Liver (tissue), 9 donors: Measurements from ENCODE around the gene STXBP6. TPM values are rescaled to one million over a fixed set of nuclear protein-coding genes. Genes with fewer than 3 reads are reported as not detected.

ENCODE experiments used
- DNase-seq: peaks from one replicate; pipeline ENCODE4 v3.0.0-alpha.2; 2017; ENCODE audit warnings: low spot score
- H3K27ac ChIP-seq, 2 donors: one replicate each; pipeline ENCODE4 v1.7.0; 2013; ENCODE audit warnings: inconsistent platforms in 2 of 2, low read length in 2 of 2, control low read depth in 1 of 2, low read depth in 1 of 2, mild to moderate bottlenecking in 1 of 2
- H3K27me3 ChIP-seq, 4 donors: one replicate each; pipeline versions ENCODE4 v1.6.1 to v1.7.0; 2013; ENCODE audit warnings: low read length in 3 of 4, inconsistent platforms in 1 of 4, mild to moderate bottlenecking in 1 of 4, moderate library complexity in 1 of 4; ENCODE audit not compliant: control insufficient read depth in 4 of 4, insufficient read depth in 4 of 4
- H3K36me3 ChIP-seq, 4 donors: one replicate each; pipeline versions ENCODE4 v1.6.1 to v1.7.0; 2013; ENCODE audit warnings: low read length in 3 of 4, mild to moderate bottlenecking in 3 of 4, low read depth in 1 of 4, moderate library complexity in 1 of 4; ENCODE audit not compliant: control insufficient read depth in 4 of 4, insufficient read depth in 3 of 4
- H3K4me1 ChIP-seq, 4 donors: one replicate each; pipeline versions ENCODE4 v1.6.1 to v1.7.0; 2013; ENCODE audit warnings: low read length in 3 of 4, mild to moderate bottlenecking in 3 of 4, moderate library complexity in 1 of 4; ENCODE audit not compliant: control insufficient read depth in 4 of 4, insufficient read depth in 4 of 4
- H3K4me3 ChIP-seq, 3 donors: one replicate each; pipeline versions ENCODE4 v1.6.1 to v1.7.0; 2013; ENCODE audit warnings: low read length in 3 of 3, control low read depth in 1 of 3, low read depth in 1 of 3, mild to moderate bottlenecking in 1 of 3
- H3K9ac ChIP-seq, 2 donors: one replicate each; pipeline ENCODE4 v1.7.0; 2013; ENCODE audit warnings: low read length in 2 of 2, mild to moderate bottlenecking in 2 of 2, moderate library complexity in 2 of 2, control low read depth in 1 of 2, low read depth in 1 of 2
- H3K9me3 ChIP-seq, 4 donors: one replicate each; pipeline versions ENCODE4 v1.6.1 to v1.7.0; 2013; ENCODE audit warnings: low read length in 3 of 4; ENCODE audit not compliant: control insufficient read depth in 4 of 4
- FOXA1 ChIP-seq: IDR thresholded peaks from 2 replicates; pipeline ENCODE4 v1.6.1; 2016; ENCODE audit warnings: antibody characterized with exemption
- GABPA ChIP-seq, 2 donors: IDR thresholded peaks in 1 of 2; conservative IDR thresholded peaks in 1 of 2; 2 replicates each; pipeline ENCODE4 v1.6.1; 2016; ENCODE audit warnings: antibody characterized with exemption in 2 of 2, mild to moderate bottlenecking in 1 of 2, moderate library complexity in 1 of 2
- HNF4A ChIP-seq, 2 donors: conservative IDR thresholded peaks; 2 replicates each; pipeline ENCODE4 v1.6.1; 2016; ENCODE audit warnings: antibody characterized with exemption in 2 of 2, mild to moderate bottlenecking in 2 of 2
- HNF4G ChIP-seq: IDR thresholded peaks from 2 replicates; pipeline ENCODE4 v1.6.1; 2016; ENCODE audit warnings: antibody characterized with exemption
- MAX ChIP-seq: IDR thresholded peaks from 2 replicates; pipeline ENCODE4 v1.6.1; 2016; ENCODE audit warnings: antibody characterized with exemption
- REST ChIP-seq: IDR thresholded peaks from 2 replicates; pipeline ENCODE4 v1.6.1; 2016; ENCODE audit warnings: antibody characterized with exemption, mild to moderate bottlenecking
- RXRA ChIP-seq, 2 donors: IDR thresholded peaks; 2 replicates each; pipeline ENCODE4 v1.6.1; 2017 to 2018; ENCODE audit warnings: antibody characterized with exemption in 2 of 2, mild to moderate bottlenecking in 1 of 2
- SP1 ChIP-seq: IDR thresholded peaks from 2 replicates; pipeline ENCODE4 v1.6.1; 2018; ENCODE audit warnings: antibody characterized with exemption, mild to moderate bottlenecking
- TAF1 ChIP-seq: conservative IDR thresholded peaks from 2 replicates; pipeline ENCODE4 v1.6.1; 2016; ENCODE audit warnings: antibody characterized with exemption, mild to moderate bottlenecking
- YY1 ChIP-seq: IDR thresholded peaks from 2 replicates; pipeline ENCODE4 v1.6.1; 2016; ENCODE audit warnings: antibody characterized with exemption, mild to moderate bottlenecking
- WGBS: extraction: QIAGEN DNeasy Blood & Tissue Kit; methylation state at CpG from one replicate; pipeline ENCODE4 v1.1.7; 2013; 5-methylcytosine and 5-hydroxymethylcytosine counted together
- polyA plus RNA-seq, 2 donors: library from polyadenylated mRNA; stranded (reverse) in 1 of 2; unstranded in 1 of 2; fragments of 200-250 nt in 1 of 2; fragments of >200 nt in 1 of 2; fragmentation: Nextera tagmentation in 1 of 2; extraction: Ambion mirVana in 1 of 2; gene quantifications; one replicate each; pipeline versions ENCODE4 v1.2.1 to v1.2.3, GENCODE V29; 2013 to 2015
- total RNA-seq, 2 donors: library from RNA; depleted of rRNA; stranded (reverse); fragments of >200 nt; gene quantifications; one replicate each; pipeline ENCODE4 v1.2.3, GENCODE V29; 2014
- TF ChIP-seq, protein P1 (sequence below): IDR thresholded peaks from 2 replicates; pipeline ENCODE4 v1.6.1; 2016; ENCODE audit warnings: antibody characterized with exemption
- TF ChIP-seq, protein P2 (sequence below): fragments of 150-350 bp; IDR thresholded peaks from 2 replicates; pipeline ENCODE4 v1.5.1; 2017; ENCODE audit warnings: improper control_type of control experiment, low read depth, low read length; ENCODE audit not compliant: missing input control
- donor health status: healthy.
- donor health status: healthy.
- donor health status: healthy.
- donor health status: healthy.
- donor health status: healthy.

STXBP6 gene
- total and polyA plus RNA-seq, 4 donors = 1.4 to 3.8 (median 1.8) TPM

DNA sequence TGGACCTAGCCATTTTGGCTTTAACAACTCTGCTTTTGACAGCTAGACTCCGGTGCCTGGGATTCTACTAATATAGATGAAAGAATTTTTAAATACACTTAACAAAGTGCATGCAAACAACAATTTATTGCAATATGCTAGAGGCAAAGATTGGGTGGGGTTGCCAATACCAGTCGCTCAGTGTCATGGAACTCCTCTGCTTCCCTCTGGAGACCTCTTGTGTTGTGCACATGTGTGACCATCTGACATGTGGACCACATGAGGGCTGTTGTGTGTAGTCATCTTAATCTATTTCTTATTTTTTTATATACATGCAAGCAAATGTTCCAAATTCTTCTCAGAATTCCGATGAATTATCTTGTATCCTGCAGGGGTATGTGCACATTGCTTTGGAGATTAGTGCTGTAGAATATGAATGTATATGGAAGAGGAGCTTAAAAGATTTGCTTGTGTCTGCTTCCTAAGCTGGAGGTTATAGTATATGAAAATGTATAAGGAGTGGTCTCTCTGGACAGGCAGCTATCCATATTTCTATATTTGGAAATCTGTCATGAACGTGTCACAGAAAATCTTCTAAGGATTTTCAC lies 24.2 kb upstream of the STXBP6 start:
- Histone ChIP-seq H3K27ac (no peak overlapping the region), H3K4me3 (no peak overlapping the region), H3K4me1 (no peaks in the 10 kb centered on the region), H3K9me3 (no peaks in the 10 kb centered on the region), H3K27me3 (peaks cover 0 to 7% (median 0%) of the 10 kb centered on the region in 4 donors), H3K36me3 (no peaks in the 10 kb centered on the region), H3K9ac (no peak overlapping the region)
- WGBS = 78% methylated on average over 4 of the region's 4 CpGs
- DNase-seq = no peak
- no peak for TF ChIP-seq GABPA (IDR thresholded peaks at IDR 0.05 in 1 of 2, conservative IDR thresholded peaks at IDR 0.05 in 1 of 2)
- TF ChIP-seq REST = no peak
- TF ChIP-seq MAX = no peak
- TF ChIP-seq TAF1 = no peak
- TF ChIP-seq HNF4G = no peak
- TF ChIP-seq, protein P1, sequence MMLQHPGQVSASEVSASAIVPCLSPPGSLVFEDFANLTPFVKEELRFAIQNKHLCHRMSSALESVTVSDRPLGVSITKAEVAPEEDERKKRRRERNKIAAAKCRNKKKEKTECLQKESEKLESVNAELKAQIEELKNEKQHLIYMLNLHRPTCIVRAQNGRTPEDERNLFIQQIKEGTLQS = no peak
- TF ChIP-seq FOXA1 = no peak
- no peak for TF ChIP-seq YY1

- WGBS = 85% methylated on average over 7 of the region's 7 CpGs
- H3K9ac ChIP-seq = no peak overlapping the region
- TF ChIP-seq RXRA (IDR thresholded peaks at IDR 0.05) (no peak), GABPA (IDR thresholded peaks at IDR 0.05 in 1 of 2, conservative IDR thresholded peaks at IDR 0.05 in 1 of 2) (no peak), REST (no peak), HNF4A (conservative IDR thresholded peaks at IDR 0.05) (no peak), YY1 (no peak), FOXA1 (no peak), SP1 (no peak), TAF1 (no peak)
- TF ChIP-seq, protein P2, sequence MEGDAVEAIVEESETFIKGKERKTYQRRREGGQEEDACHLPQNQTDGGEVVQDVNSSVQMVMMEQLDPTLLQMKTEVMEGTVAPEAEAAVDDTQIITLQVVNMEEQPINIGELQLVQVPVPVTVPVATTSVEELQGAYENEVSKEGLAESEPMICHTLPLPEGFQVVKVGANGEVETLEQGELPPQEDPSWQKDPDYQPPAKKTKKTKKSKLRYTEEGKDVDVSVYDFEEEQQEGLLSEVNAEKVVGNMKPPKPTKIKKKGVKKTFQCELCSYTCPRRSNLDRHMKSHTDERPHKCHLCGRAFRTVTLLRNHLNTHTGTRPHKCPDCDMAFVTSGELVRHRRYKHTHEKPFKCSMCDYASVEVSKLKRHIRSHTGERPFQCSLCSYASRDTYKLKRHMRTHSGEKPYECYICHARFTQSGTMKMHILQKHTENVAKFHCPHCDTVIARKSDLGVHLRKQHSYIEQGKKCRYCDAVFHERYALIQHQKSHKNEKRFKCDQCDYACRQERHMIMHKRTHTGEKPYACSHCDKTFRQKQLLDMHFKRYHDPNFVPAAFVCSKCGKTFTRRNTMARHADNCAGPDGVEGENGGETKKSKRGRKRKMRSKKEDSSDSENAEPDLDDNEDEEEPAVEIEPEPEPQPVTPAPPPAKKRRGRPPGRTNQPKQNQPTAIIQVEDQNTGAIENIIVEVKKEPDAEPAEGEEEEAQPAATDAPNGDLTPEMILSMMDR = no peak
- TF ChIP-seq, protein P1 = no peak
- peaks cover 0 to 7% (median 0%) of the 10 kb centered on the region in 4 donors for H3K27me3 ChIP-seq
- no peaks in the 10 kb centered on the region for H3K36me3 ChIP-seq
- DNase-seq = no peak
- no peaks in the 10 kb centered on the region for H3K4me1 ChIP-seq
- no peaks in the 10 kb centered on the region for H3K9me3 ChIP-seq
- H3K4me3 ChIP-seq = no peak overlapping the region
- H3K27ac ChIP-seq = no peak overlapping the region
These were observed 19.9 kb upstream of the STXBP6 start for GRCh38 chr14:25069879-25070278.
